Ammon's horn (tissue), 1 donor: Measurements from ENCODE around the gene GJC1.
"Not testable (repeated sequence)": the region's sequence is repeated elsewhere in the genome, so short reads cannot be mapped to it uniquely, and the experiment has no call there.

Experiments used
- DNase-seq: peaks from one replicate; pipeline ENCODE4 v3.0.0-alpha.2; 2016; ENCODE audit warnings: low spot score

Gene GJC1

GRCh38 chr17:44759086-44759915 is 70.8 kb downstream of the GJC1 start:
- DNase-seq, result no peak

- no peak for DNase-seq
These were observed 71.5 kb downstream of the GJC1 start, which contains the start of gene ADAM11 for GRCh38 chr17:44758414-44759085. Gene ADAM11, plus strand, starts transcription at chr17:44758988. Its CDS starts 212 bp downstream, at chr17:44759200.

GRCh38 chr17:44757918-44758413 is 72.1 kb downstream of the GJC1 start:
- no peak for DNase-seq

GRCh38 chr17:44757045-44757917 is 72.8 kb downstream of the GJC1 start:
- no peak for DNase-seq

GRCh38 chr17:44755180-44755579 is 74.9 kb downstream of the GJC1 start:
- not testable (repeated sequence) for DNase-seq

- no peak for DNase-seq
These were observed 75.8 kb downstream of the GJC1 start for GRCh38 chr17:44754276-44754675.

- DNase-seq, result no peak
These were observed 76.9 kb downstream of the GJC1 start for GRCh38 chr17:44752953-44753861.

- DNase-seq, result no peak
These were observed 78.3 kb downstream of the GJC1 start for GRCh38 chr17:44751806-44752205.

- DNase-seq, result no peak
These were observed 78.8 kb downstream of the GJC1 start for GRCh38 chr17:44751331-44751730.

GRCh38 chr17:44749980-44750318 is 80.1 kb downstream of the GJC1 start:
- DNase-seq, result no peak

- DNase-seq, result peak; percentile 55
These were observed 80.8 kb downstream of the GJC1 start for GRCh38 chr17:44749076-44749979.
